GM15510 (cell line): ENCODE data around the gene C5orf46.

Experiments
- POLR2A ChIP-seq: IDR thresholded peaks from 3 replicates; pipeline ENCODE4 v1.6.1; 2011; ENCODE audit warnings: borderline replicate concordance; ENCODE audit not compliant: insufficient read length; ENCODE audit errors: extremely low read depth

The C5orf46 gene

DNA sequence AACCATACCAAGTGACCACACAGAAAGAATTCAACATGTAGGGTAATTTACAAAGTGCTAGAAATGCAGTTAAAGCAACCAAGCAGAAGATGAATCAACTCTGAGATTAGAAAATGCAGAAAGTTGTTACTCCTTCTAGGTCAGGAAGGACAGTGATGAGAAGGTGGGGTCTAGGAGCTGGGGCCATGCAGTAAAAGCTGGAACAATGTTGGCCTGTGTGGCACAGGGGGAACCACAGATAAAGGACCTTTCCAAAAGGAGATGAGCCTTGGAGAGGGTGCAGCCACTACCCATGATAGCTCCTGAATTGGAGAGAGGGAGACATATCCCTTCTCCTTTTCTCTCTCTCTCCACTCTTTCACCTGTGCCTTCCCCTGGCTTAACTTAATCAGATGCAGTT lies 30.2 kb downstream of the C5orf46 start:
- no peak for TF ChIP-seq POLR2A

DNA sequence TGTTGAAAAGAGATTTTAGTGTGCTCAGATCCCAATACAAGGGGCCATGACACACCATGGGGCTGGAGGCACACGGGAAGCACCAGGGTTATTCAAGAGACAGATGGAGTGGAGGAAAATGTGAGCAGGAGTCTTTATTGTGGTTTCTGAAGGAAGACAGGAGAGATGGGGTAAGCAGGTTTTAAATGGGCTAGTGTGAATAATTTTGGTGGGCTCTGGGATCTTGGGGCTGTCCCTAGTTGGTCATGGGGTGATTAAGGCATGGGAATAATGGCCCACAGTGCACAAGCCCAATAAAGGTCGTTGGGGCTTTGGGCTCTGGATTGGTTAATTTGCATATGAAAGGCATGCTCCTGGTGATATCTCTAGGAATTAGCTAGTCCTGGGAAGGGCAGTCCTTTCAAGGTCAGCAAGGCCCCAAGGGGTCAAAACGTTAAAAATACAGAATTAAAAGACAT lies 31.4 kb downstream of the C5orf46 start:
- TF ChIP-seq POLR2A, result no peak

DNA sequence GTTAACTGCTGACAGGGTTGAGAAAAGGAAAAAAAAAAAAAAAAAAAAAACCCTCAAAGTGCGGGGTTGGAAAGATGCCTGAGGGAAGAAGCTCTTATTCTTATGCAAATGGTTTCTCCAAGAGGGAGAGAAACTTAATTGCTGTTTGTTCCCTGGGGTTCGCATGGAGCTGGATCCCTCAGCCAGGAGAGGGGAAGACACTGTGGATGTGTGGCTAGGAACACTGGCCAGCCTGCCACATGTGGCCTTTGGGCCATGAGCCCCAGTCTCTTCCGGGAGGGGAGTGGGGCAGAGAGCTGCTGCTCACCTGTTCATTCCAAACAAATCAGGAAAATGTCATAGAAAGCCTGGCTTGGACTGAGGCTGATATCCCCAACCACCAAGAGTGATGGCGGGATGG lies 37.2 kb downstream of the C5orf46 start:
- no peak for TF ChIP-seq POLR2A

DNA sequence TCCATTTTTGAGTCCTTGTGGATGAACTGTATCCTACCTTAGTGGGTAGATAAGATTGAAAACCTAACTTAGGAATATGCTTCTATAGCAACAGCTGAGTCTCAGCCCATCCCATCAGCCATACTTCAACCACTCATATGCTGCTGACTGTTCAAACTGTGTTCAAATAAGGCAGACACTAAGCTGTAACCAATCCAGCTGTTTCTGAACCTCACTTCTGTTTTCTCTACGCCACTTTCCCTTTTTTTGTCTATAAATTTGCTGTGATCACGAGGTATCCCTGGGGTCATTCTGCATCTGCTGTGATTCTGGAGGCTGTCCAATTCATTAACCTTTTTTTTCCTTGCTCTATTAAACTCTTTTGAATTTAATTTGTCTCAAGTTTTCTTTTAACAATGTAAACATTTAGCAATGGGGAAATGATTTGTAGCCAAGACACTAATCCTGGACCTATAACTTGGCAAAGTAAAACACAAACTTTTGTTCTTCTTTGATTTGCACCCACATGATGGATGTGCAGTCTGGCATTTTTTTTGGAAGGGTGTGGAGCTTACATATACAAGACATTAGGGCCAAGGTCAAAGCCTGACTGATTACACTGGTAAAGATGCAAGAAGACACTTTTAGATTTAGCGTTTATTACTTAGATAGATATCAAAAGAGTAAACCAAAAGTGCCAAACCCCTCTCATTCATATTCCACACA lies 42.7 kb downstream of the C5orf46 start:
- TF ChIP-seq POLR2A, result no peak

DNA sequence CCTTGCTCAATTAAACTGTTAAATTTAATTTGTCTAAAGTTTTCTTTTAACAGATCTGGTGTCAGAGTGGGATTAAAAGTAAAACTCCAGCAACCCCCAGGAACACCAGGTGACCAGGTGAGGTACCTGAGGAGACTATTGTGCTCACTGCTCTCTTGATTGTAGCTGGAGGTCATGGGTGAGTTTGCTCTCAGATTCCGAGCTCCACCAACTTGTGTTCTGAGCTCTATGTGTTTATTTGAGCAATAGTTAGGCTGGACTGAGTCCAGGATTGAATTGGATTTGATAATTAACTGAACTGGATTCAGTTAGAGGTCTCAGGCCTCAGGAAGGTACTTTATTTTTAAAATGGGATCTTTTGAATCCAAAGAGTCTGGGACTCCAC lies 45.7 kb downstream of the C5orf46 start:
- TF ChIP-seq POLR2A, result no peak

DNA sequence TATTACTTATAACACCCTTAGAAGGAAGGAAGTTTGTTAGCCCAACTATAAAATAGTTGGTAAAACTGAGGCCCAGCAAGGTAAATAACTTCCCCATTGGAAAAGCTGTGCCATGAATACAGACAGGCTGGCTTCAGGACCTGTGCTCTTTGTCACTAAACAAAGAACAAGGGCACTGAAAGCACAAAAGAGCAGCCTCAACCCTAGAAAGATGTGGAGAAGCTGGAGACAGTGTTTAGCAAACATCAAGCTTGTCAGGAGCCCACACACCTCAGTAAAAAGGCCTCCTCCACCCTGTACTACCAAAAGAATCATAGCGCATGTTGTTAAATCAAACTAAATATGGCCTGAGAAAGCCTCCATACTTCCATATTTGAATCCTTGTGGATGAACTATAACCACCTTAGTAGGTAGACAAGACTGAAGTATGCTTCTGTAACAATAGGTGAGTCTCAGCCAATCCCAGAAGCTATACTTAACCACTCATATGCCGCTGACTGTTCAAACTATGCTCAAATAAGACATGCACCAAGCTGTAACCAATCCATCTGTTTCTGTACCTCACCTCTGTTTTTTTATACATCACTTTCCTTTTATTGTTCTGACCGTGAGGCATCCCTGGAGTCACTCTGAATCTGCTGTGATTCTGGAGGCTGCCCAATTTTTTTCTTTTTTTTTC lies 46.2 kb downstream of the C5orf46 start:
- no peak for TF ChIP-seq POLR2A

DNA sequence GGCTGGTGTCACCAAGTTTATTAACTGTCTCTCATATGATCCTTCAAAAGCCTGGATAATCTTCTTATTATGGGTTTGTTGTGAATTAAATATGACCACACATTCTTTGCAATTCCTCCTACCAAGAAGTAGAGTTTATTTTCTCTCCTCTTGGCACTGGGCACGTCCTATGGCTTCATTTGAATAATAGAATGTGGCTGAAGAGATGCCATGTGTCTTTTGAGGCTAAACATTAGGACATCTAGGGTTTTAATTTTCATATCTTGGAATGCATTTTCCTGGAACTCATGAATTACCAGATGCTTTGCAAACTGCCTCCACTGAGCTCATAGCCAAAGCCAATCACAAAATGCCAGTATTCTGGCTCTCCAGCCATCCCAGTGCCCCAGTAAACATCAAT lies 47.8 kb downstream of the C5orf46 start:
- no peak for TF ChIP-seq POLR2A

DNA sequence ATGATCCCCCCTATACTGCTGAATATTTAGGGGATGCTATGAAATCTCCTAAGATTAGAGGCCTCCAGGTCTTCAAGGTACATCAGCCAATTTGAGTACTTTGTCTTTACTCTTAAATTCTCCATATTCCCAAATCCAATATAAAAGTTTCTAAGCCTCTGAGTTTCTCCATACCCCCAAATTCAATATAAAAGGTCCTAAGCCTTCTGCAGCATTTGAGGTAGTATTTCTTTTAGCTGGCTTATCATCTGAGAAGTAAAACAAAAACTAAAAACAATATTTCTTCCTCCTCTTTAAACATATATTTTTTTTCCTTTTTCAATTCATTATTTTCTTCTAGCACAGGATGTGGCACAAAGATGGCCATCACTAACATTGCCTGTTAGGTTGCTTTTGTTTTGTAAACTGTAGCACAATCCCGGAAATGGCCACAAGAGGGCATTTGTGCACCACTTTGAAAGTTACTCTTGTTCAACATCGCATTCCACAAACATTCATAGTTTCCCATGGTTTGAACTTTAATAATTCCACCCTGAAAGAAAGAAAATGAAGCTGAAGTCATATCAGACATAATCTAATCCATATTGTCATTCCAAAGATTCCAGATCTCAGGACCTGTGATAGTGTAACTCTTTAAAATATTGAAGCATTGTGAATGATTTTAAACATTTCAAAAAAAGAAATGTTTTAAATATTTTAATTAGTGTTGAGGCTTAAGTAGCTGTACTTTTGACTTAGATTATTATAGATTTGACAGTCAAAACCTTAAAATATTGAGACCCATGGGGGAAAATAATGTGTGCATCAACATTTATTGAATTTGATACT lies 48.8 kb downstream of the C5orf46 start:
- TF ChIP-seq POLR2A, result no peak

DNA sequence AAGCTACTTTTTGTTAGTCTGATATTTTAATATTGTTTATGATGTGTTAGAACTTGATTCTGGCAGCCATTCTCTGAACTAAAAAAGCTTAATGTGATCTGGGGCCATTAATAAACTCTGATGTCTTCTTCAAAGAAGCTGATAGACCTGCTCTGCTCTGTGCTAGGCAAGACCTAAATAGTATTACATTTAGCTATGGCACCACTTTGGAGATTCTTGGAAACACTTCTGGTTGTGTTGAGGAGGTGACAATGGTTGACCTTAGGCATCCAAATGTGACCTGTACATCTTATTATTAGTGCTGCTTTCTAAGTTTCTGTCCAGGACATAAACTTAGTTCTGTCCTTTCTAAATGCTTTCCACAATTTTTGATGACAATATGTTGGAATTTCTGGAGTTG lies 49.5 kb downstream of the C5orf46 start:
- TF ChIP-seq POLR2A, result no peak

DNA sequence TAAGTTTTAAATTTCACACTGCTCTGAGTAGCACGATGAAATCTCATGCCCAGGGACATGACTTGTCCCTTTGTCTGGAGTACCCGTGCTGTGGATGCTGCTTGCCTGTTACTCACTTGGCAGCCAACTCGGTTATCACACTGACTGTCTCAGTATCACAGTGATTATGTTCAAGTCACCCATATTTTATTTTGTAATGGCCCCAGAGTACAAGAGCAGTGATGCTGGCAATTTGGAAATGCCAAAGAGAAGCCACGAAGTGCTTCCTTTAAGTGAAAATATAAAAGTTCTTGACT lies 50.6 kb downstream of the C5orf46 start:
- no peak for TF ChIP-seq POLR2A

DNA sequence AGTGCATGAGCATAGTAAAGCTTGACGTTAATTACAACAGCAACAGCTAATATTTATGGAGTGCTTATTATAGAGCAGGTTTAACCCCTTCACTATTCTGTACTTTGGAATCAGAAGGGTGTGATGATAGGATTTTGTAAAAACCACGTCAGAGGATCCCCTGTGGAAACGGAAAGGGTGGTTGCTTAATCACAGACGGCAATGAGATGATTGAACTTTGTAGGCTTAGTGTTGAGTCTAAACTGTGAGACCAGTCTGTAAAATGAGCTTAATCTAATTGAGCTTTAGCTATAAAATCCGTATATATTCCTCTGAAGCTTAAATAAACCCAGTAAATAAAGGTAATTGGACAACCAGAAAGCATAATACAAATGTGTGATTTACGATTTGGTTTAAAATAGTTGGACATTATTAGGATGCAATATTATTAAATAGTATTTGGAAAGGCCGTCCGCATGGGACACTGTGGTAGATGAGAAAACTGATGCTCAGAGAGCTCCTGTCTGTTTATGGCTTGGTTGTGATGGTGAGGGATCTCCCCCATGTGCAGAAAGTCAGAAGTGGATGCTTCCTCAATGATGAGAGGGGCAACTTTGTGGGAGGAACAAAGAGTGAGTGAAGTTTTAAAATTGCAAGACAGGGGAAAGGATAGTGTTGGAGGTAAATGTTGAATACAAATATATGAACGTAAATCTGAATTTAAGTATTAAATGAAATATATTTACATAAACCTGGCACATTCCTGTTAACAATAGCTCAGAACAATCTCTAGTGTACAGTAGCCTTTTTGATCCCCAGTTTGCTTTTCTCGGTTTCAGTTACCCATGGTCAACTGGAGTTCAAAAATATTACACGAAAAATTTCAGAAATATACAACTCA lies 51.2 kb downstream of the C5orf46 start:
- no peak for TF ChIP-seq POLR2A

DNA sequence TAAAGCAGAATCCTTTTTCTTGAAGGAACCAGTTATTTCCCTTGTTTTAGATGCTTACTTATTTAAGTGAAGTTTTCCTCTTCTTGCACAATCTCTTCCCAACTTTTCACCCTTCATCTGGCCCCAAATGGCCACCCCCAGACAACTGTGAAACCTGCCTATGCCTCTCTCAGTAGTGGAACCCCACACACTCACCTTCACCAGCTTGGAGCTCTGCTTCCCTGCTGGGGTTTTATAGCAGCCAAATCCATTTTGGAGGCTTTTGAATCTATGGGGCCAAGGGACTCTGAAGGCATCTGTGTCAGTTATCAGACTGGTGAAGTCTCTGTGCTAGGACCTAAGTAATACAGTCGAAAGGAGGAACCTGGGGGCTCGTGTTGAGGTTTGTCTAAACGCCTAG lies 52.0 kb downstream of the C5orf46 start:
- TF ChIP-seq POLR2A, result no peak

DNA sequence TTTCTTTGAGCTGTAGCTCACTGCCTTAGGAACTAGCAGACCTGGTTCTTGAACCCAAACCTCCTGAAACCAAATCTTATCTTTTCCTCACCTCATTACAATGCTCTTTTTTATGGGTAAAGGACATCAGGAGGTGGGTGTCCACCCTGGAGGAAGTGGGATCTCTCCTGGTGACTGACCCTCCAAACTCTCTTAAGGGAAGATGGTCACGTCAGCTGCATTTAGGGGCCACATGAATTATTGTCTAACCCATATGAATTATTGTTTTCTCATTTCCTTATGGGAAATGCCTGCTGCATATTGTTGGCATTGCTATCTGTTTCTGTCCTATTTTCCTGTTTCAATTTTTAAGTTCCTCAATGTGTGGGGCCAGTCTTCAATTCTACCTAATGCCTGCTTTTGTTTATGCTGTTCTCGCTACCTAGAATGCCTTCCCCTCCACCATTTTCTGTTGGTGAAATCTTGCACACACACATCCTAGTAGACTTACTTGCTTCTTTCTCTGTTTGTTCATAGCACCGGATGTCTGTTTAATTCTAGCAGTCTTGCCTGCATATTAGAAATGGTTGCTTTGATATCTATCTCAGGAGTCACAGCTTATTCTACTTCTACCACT lies 52.9 kb downstream of the C5orf46 start:
- no peak for TF ChIP-seq POLR2A

DNA sequence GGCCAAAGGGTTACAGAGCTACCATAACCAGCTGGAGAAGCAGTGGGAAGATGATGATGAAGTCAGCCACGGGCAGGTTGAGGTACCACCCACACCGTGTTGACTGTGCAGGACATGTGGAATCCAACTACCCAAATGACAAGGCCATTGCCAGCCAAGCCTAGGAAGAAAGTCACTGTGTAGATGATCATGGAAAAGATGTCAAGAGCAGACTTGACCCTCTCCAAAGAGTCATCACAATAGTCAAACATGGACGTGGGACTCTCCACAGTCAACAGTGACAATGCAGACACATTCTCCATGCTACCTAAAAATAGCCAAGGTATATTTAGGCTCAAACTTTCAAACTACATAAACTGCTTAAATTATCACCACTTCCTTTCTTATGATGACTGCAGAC lies 54.0 kb downstream of the C5orf46 start:
- no peak for TF ChIP-seq POLR2A
